IMR-90 (cell line): ENCODE measurements around the gene SF3A1. TPM values are rescaled to one million over a fixed set of nuclear protein-coding genes. Genes with fewer than 3 reads are reported as not detected.

Experiments
- ATAC-seq: fragments of 200-7000 bp; cut with Tn5 transposase; 2 replicates; pipeline ENCODE4 v1.9.1; 2020; ENCODE audit warnings: low read depth, mild to moderate bottlenecking, moderate library complexity
- BruUV-seq: library from RNA; stranded (reverse); fragments of 400-500 nt; replicated peaks from 2 replicates; lab custom pipeline; 2021; lab: Mats Ljungman, UMichigan
- CTCF ChIA-PET: fragments of 300-600 bp; formaldehyde crosslinking; extraction: SDS; loops from one replicate; lab custom pipeline; 2021; ENCODE audit warnings: antibody characterized with exemption; lab: Yijun Ruan, JAX
- POLR2A ChIA-PET: fragments of 300-600 bp; sonication (Branson Sonifier 250); formaldehyde crosslinking; loops from one replicate; lab custom pipeline; 2022; ENCODE audit warnings: antibody characterized with exemption; ENCODE audit not compliant: unreplicated experiment; lab: Charles Lee
- DNase-seq: peaks from one replicate; pipeline ENCODE4 v3.0.0; 2013
- H2AFZ ChIP-seq: replicated peaks from 2 replicates; pipeline ENCODE3; 2013; ENCODE audit warnings: low read length, mild to moderate bottlenecking; ENCODE audit not compliant: poor library complexity
- H2AK5ac ChIP-seq: 2 replicates; pipeline ENCODE4 v1.6.1; 2013; ENCODE audit warnings: low read depth, low read length, inconsistent platforms
- H2AK9ac ChIP-seq: replicated peaks from 2 replicates; pipeline ENCODE3; 2013; ENCODE audit warnings: mild to moderate bottlenecking, low read depth, low read length, moderate library complexity; ENCODE audit not compliant: poor library complexity
- H2BK120ac ChIP-seq: 2 replicates; pipeline ENCODE4 v1.6.1; 2013; ENCODE audit warnings: low read depth, low read length, inconsistent platforms
- H2BK15ac ChIP-seq: 3 replicates; pipeline ENCODE4 v1.6.1; 2013; ENCODE audit warnings: low read depth, low read length, inconsistent platforms
- H2BK20ac ChIP-seq: 2 replicates; pipeline ENCODE4 v1.6.1; 2013; ENCODE audit warnings: low read depth, mild to moderate bottlenecking, inconsistent platforms, low read length, moderate library complexity
- H2BK5ac ChIP-seq: 2 replicates; pipeline ENCODE4 v1.6.1; 2013; ENCODE audit warnings: mild to moderate bottlenecking, low read depth, low read length, inconsistent platforms; ENCODE audit not compliant: poor library complexity, severe bottlenecking
- H3K14ac ChIP-seq: replicated peaks from 2 replicates; pipeline ENCODE4 v1.6.1; 2013; ENCODE audit warnings: low read depth, low read length, inconsistent platforms
- H3K18ac ChIP-seq: 2 replicates; pipeline ENCODE4 v1.6.1; 2013; ENCODE audit warnings: low read depth, low read length, control low read depth
- H3K23ac ChIP-seq: 2 replicates; pipeline ENCODE4 v1.6.1; 2013; ENCODE audit warnings: low read depth, low read length, inconsistent platforms
- H3K27ac ChIP-seq: 2 replicates; pipeline ENCODE4 v1.5.1; 2013; ENCODE audit warnings: mild to moderate bottlenecking, control low read depth, low read length; ENCODE audit not compliant: insufficient read depth
- H3K27me3 ChIP-seq: 2 replicates; pipeline ENCODE4 v1.6.1; 2013; ENCODE audit warnings: low read length; ENCODE audit not compliant: control insufficient read depth, insufficient read depth
- H3K36me3 ChIP-seq: 2 replicates; pipeline ENCODE4 v1.6.1; 2013; ENCODE audit warnings: low read length, mixed read lengths; ENCODE audit not compliant: control insufficient read depth, insufficient read depth
- H3K4ac ChIP-seq: 2 replicates; pipeline ENCODE4 v1.6.1; 2013; ENCODE audit warnings: low read depth, low read length, inconsistent platforms
- H3K4me1 ChIP-seq: 2 replicates; pipeline ENCODE4 v1.6.1; 2013; ENCODE audit warnings: low read length, mixed read lengths; ENCODE audit not compliant: control insufficient read depth, insufficient read depth
- H3K4me2 ChIP-seq: 2 replicates; pipeline ENCODE4 v1.6.1; 2013; ENCODE audit warnings: low read depth, mild to moderate bottlenecking, control low read depth, low read length, moderate library complexity
- H3K4me3 ChIP-seq: 2 replicates; pipeline ENCODE4 v1.5.1; 2013; ENCODE audit warnings: low read depth, mild to moderate bottlenecking, control low read depth, low read length, moderate library complexity; ENCODE audit not compliant: insufficient read depth
- H3K56ac ChIP-seq: 2 replicates; pipeline ENCODE4 v1.6.1; 2013; ENCODE audit warnings: low read length, inconsistent platforms; ENCODE audit not compliant: insufficient read depth; ENCODE audit errors: extremely low read depth
- H3K79me1 ChIP-seq, 2 experiments: 2 replicates each; pipeline ENCODE4 v1.6.1; 2013; ENCODE audit warnings: low read length in 2 of 2, inconsistent platforms in 1 of 2, low read depth in 1 of 2
- H3K9ac ChIP-seq: 2 replicates; pipeline ENCODE4 v1.6.1; 2013; ENCODE audit warnings: low read depth, low read length, control low read depth
- H3K9me1 ChIP-seq: 2 replicates; pipeline ENCODE4 v1.6.1; 2013; ENCODE audit warnings: low read length, inconsistent platforms; ENCODE audit not compliant: insufficient read depth
- H3K9me3 ChIP-seq: 2 replicates; pipeline ENCODE4 v1.6.1; 2013; ENCODE audit warnings: low read length; ENCODE audit not compliant: control insufficient read depth, insufficient read depth
- H4K20me1 ChIP-seq: 2 replicates; pipeline ENCODE4 v1.6.1; 2013; ENCODE audit warnings: low read length, inconsistent platforms; ENCODE audit not compliant: insufficient read depth
- H4K5ac ChIP-seq: 2 replicates; pipeline ENCODE4 v1.6.1; 2013; ENCODE audit warnings: mild to moderate bottlenecking, low read depth, low read length, control low read depth
- H4K8ac ChIP-seq, 2 experiments: 2 replicates each; pipeline ENCODE4 v1.6.1; 2013; ENCODE audit warnings: low read depth in 2 of 2, low read length in 2 of 2, control low read depth in 1 of 2, inconsistent platforms in 1 of 2
- H4K91ac ChIP-seq: 2 replicates; pipeline ENCODE4 v1.6.1; 2013; ENCODE audit warnings: low read depth, low read length, inconsistent platforms; ENCODE audit not compliant: insufficient read depth
- CEBPB ChIP-seq: IDR thresholded peaks from 2 replicates; pipeline ENCODE4 v1.6.1; 2012; ENCODE audit warnings: low read depth, low read length, improper control_type of control experiment
- CHD1 ChIP-seq: IDR thresholded peaks from 2 replicates; pipeline ENCODE4 v1.6.1; 2012; ENCODE audit warnings: low read depth, low read length, improper control_type of control experiment
- CTCF ChIP-seq: conservative IDR thresholded peaks from 2 replicates; pipeline ENCODE4 v1.5.1; 2012; ENCODE audit warnings: mild to moderate bottlenecking, low read depth, low read length, improper control_type of control experiment
- FOS ChIP-seq: fragments of 150-350 bp; IDR thresholded peaks from 2 replicates; pipeline ENCODE4 v1.6.1; 2016; ENCODE audit warnings: low read depth, low read length
- MAFK ChIP-seq: IDR thresholded peaks from 2 replicates; pipeline ENCODE4 v1.6.1; 2012; ENCODE audit warnings: low read depth, low read length, improper control_type of control experiment
- MAZ ChIP-seq: IDR thresholded peaks from 2 replicates; pipeline ENCODE4 v1.6.1; 2012; ENCODE audit warnings: low read depth, mild to moderate bottlenecking, low read length, improper control_type of control experiment, moderate library complexity, borderline replicate concordance
- MXI1 ChIP-seq: IDR thresholded peaks from 2 replicates; pipeline ENCODE4 v1.6.1; 2012; ENCODE audit warnings: low read depth, mild to moderate bottlenecking, low read length, moderate library complexity, borderline replicate concordance
- NFE2L2 ChIP-seq: fragments of 150-350 bp; IDR thresholded peaks from 2 replicates; pipeline ENCODE4 v1.6.1; 2016; ENCODE audit warnings: low read depth, mild to moderate bottlenecking, low read length
- RCOR1 ChIP-seq: IDR thresholded peaks from 2 replicates; pipeline ENCODE4 v1.6.1; 2012; ENCODE audit warnings: mild to moderate bottlenecking, low read length, improper control_type of control experiment; ENCODE audit not compliant: insufficient replicate concordance
- WGBS, 2 experiments: methylation state at CpG; one replicate each; pipeline versions ENCODE4 v1.1.5 to v1.1.7; 2013; ENCODE audit warnings: missing lambda C conversion rate in 2 of 2; ENCODE audit not compliant: insufficient read length in 1 of 2; ENCODE audit errors: extremely low coverage in 2 of 2; 5-methylcytosine and 5-hydroxymethylcytosine counted together
- dilution Hi-C: fragments of 300-500 bp; cut with HindIII; formaldehyde crosslinking; loops from one replicate; pipeline ENCODE4 v1.14.3; 2018; ENCODE audit warnings: low sequenced_read_pairs; ENCODE audit not compliant: unreplicated experiment
- in situ Hi-C: fragments of 300-500 bp; cut with MboI; formaldehyde crosslinking; loops from 3 replicates; pipeline ENCODE4 v1.14.3; 2019; ENCODE audit warnings: low sequenced_read_pairs, inconsistent platforms, mixed read lengths
- intact Hi-C: fragments of 100-400 bp; cut with micrococcal nuclease; formaldehyde crosslinking; loops from 2 replicates; pipeline ENCODE4 v1.10.0; 2022
- polyA plus RNA-seq, 3 experiments: library from polyadenylated mRNA; depleted of rRNA; stranded (reverse); fragments of >200 nt; gene quantifications; 2 replicates each; pipeline ENCODE4 v1.2.3, GENCODE V29; 2012; ENCODE audit warnings: low replicate concordance in 1 of 3
- total RNA-seq: library from RNA; depleted of rRNA; stranded (reverse); fragments of >200 nt; gene quantifications from 2 replicates; pipeline ENCODE4 v1.2.3, GENCODE V29; 2012
- TF ChIP-seq, protein P1 (sequence below): fragments of 150-350 bp; IDR thresholded peaks from 2 replicates; pipeline ENCODE4 v1.6.1; 2016; ENCODE audit warnings: low read depth, mild to moderate bottlenecking, low read length, moderate library complexity, borderline replicate concordance

The SF3A1 gene
- total and polyA plus RNA-seq, 2 of the 4 experiments (the other 2 are of a cell fraction): 36.9 to 67.2 TPM

- H3K18ac ChIP-seq: no peak overlapping the region
- no peaks in the 10 kb centered on the region for H3K27me3 ChIP-seq
- no peak overlapping the region for H3K4me2 ChIP-seq
- no peak overlapping the region for H3K56ac ChIP-seq
- DNase-seq: no peak
- dilution Hi-C loops (no loop called here), in situ Hi-C loops (no loop called here), intact Hi-C loops (no loop called here)
- no peak overlapping the region for H3K23ac ChIP-seq
- no peak overlapping the region for H3K9ac ChIP-seq
- no peak overlapping the region for H3K4me3 ChIP-seq
- ChIA-PET CTCF (no interaction called here), POLR2A (no interaction called here)
- no peak overlapping the region for H3K27ac ChIP-seq
- H2BK20ac ChIP-seq: no peak overlapping the region
- H3K14ac ChIP-seq: no peak overlapping the region
- H3K79me1 ChIP-seq: peaks cover 4 to 8% of the 10 kb centered on the region in 2 experiments; a peak in 3 of 4 replicates
- H2BK120ac ChIP-seq: no peak overlapping the region
- H2AFZ ChIP-seq: no peak overlapping the region
- no peaks in the 10 kb centered on the region for H3K9me3 ChIP-seq
- 90% methylated on average over 2 of the region's 9 CpGs; no CpG with 5 or more reads in 1 of the 2 experiments for WGBS, 2 experiments
- H2AK9ac ChIP-seq: no peak overlapping the region
- H4K8ac ChIP-seq: no peak overlapping the region
- peaks cover 71% of the 10 kb centered on the region for H3K36me3 ChIP-seq
- no TSS peak for BruUV-seq
- peaks cover 17% of the 10 kb centered on the region; the same call in 1 of the 2 replicates for H3K4me1 ChIP-seq
- no peak overlapping the region for H4K91ac ChIP-seq
- TF ChIP-seq MXI1 (no peak), NFE2L2 (no peak), FOS (no peak), CTCF (no peak), CHD1 (no peak), RCOR1 (no peak), MAFK (no peak), CEBPB (no peak), MAZ (no peak)
- TF ChIP-seq, protein P1, sequence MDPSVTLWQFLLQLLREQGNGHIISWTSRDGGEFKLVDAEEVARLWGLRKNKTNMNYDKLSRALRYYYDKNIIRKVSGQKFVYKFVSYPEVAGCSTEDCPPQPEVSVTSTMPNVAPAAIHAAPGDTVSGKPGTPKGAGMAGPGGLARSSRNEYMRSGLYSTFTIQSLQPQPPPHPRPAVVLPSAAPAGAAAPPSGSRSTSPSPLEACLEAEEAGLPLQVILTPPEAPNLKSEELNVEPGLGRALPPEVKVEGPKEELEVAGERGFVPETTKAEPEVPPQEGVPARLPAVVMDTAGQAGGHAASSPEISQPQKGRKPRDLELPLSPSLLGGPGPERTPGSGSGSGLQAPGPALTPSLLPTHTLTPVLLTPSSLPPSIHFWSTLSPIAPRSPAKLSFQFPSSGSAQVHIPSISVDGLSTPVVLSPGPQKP: no peak
- H3K9me1 ChIP-seq: peaks cover 6% of the 10 kb centered on the region
- peaks cover 34% of the 10 kb centered on the region for H4K20me1 ChIP-seq
- H2BK15ac ChIP-seq: no peak overlapping the region
- ATAC-seq: no peak
- H4K5ac ChIP-seq: no peak overlapping the region
- no peak overlapping the region for H3K4ac ChIP-seq
- H2AK5ac ChIP-seq: no peak overlapping the region
- H2BK5ac ChIP-seq: no peak overlapping the region
Observed at GRCh38 chr22:30294066-30294465, 62.6 kb downstream of the SF3A1 start.
